Esophagus squamous epithelium (tissue), 5 donors: ENCODE results near the gene SHC1. TPM values are rescaled to one million over a fixed set of nuclear protein-coding genes. Genes with fewer than 3 reads are reported as not detected.

Experiments used
- DNase-seq: peaks from one replicate; lab custom pipeline; 2025; lab: John Stamatoyannopoulos, UW
- H3K27ac ChIP-seq, 4 donors: fragments of 200-600 bp; sonication (generic); one replicate each; pipeline ENCODE4 v1.5.1; 2016 to 2019; ENCODE audit warnings: mild to moderate bottlenecking in 1 of 4
- H3K27me3 ChIP-seq, 4 donors: fragments of 200-600 bp; sonication (generic); 1 replicate in 3 of 4; 2 replicates in 1 of 4; pipeline versions ENCODE4 v1.5.1 to v1.6.0; 2017 to 2021; ENCODE audit warnings: antibody characterized with exemption in 1 of 4
- H3K36me3 ChIP-seq, 3 donors: fragments of 200-600 bp; sonication (generic); one replicate each; pipeline ENCODE4 v1.5.1; 2016 to 2019
- H3K4me1 ChIP-seq, 3 donors: fragments of 200-600 bp; sonication (generic); one replicate each; pipeline ENCODE4 v1.5.1; 2017 to 2019
- H3K4me3 ChIP-seq, 4 donors: fragments of 200-600 bp; sonication (generic); 1 replicate in 3 of 4; 2 replicates in 1 of 4; pipeline ENCODE4 v1.5.1; 2016 to 2019; ENCODE audit warnings: mild to moderate bottlenecking in 2 of 4, moderate library complexity in 1 of 4
- H3K9me3 ChIP-seq, 3 donors: fragments of 200-600 bp; sonication (generic); one replicate each; pipeline ENCODE4 v1.5.1; 2016 to 2019
- CTCF ChIP-seq, 6 experiments: fragments of 450-650 bp in 4 of 6; fragments of 200-600 bp in 2 of 6; sonication (generic) in 2 of 6; IDR thresholded peaks; one replicate each; pipeline ENCODE4 v1.5.1; 2016 to 2019; ENCODE audit warnings: antibody characterized with exemption in 6 of 6, mild to moderate bottlenecking in 4 of 6, moderate library complexity in 4 of 6
- POLR2A ChIP-seq, 4 donors: fragments of 450-650 bp; IDR thresholded peaks; one replicate each; pipeline ENCODE4 v1.6.1; 2017; ENCODE audit warnings: antibody characterized with exemption in 4 of 4, mild to moderate bottlenecking in 4 of 4, moderate library complexity in 3 of 4
- WGBS, 2 donors: methylation state at CpG; one replicate each; pipeline ENCODE4 v1.1.5; 2018; 5-methylcytosine and 5-hydroxymethylcytosine counted together
- intact Hi-C: fragments of 100-400 bp; cut with DNase I; formaldehyde crosslinking; loops from one replicate; pipeline ENCODE4 v1.15.0; 2022
- total RNA-seq, 4 donors: library from RNA; depleted of rRNA; stranded (reverse); fragments of >200 nt; gene quantifications; one replicate each; pipeline ENCODE4 v1.1.0, GENCODE V29; 2016
- donor health status: DM: yes; HTN: yes; CAD: no.

SHC1 gene
- total RNA-seq, 4 donors from 2014 or later, result 37.6 to 80.9 (median 65.8) TPM

- Histone ChIP-seq H3K9me3 (no peaks in the 10 kb centered on the region), H3K27me3 (no peaks in the 10 kb centered on the region), H3K4me1 (peaks cover 47 to 69% (median 55%) of the 10 kb centered on the region in 3 donors), H3K27ac (peak overlapping the region; percentile 97 to 99 (median 98)), H3K4me3 (peak overlapping the region; percentile 77 to 96 (median 86)), H3K36me3 (peaks cover 0 to 12% (median 0%) of the 10 kb centered on the region in 3 donors)
- TF ChIP-seq POLR2A (IDR thresholded peaks at IDR 0.05) (no peak), CTCF (IDR thresholded peaks at IDR 0.05) (no peak)
- intact Hi-C loops, result no loop called here
- WGBS, 2 donors, result 10 to 30% methylated on average over 2 to 4 of the region's 5 CpGs
- no peak for DNase-seq
These were observed 34.0 kb upstream of the SHC1 start for GRCh38 chr1:155004352-155005075.

- Histone ChIP-seq H3K4me1 (peaks cover 52 to 69% (median 57%) of the 10 kb centered on the region in 3 donors), H3K9me3 (no peaks in the 10 kb centered on the region), H3K36me3 (peaks cover 0 to 7% (median 0%) of the 10 kb centered on the region in 3 donors), H3K27ac (peak overlapping the region; percentile 97 to 99 (median 98)), H3K27me3 (no peaks in the 10 kb centered on the region), H3K4me3 (peak overlapping the region; percentile 77 to 96 (median 86))
- DNase-seq, result no peak
- intact Hi-C loops, result no loop called here
- WGBS, 2 donors, result 5% methylated on average over 3 of the region's 34 CpGs; no CpG with 5 or more reads in 1 of the 2 donors
- TF ChIP-seq CTCF (IDR thresholded peaks at IDR 0.05), result no peak
- TF ChIP-seq POLR2A (IDR thresholded peaks at IDR 0.05), result peak in 1 of 4 donors; percentile 15
These were observed 33.3 kb upstream of the SHC1 start for GRCh38 chr1:155003766-155004351.

DNA sequence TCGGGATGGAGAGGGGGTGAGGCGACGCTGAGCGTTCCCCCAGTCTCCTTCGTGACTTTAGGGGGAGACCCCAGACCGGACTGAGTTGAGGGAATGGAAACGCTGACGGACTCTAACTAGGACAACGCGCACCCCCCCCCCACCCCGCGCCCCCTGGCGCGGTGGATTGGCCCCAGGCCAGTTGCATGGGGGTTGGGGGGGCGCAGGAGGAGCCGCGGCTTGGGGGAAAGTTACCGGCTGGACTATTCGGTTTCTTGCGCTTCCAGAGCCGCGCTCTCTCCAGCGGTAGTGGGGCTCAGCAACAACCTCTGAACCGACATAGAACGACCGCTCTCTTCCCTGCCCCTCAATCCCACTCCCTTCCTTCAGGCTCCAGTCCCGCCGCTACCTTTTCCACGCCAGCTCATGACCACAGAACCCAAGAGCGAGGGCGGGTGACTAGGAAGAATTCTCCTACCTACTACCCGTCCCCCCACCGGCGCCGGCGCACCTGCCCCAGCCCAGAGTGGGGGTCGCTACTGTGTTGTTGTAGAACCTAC, 32.7 kb upstream of the SHC1 start:
- peaks cover 54 to 69% (median 61%) of the 10 kb centered on the region in 3 donors for H3K4me1 ChIP-seq
- WGBS, 2 donors, result 0 to 1% methylated on average over 14 to 19 of the region's 37 CpGs
- intact Hi-C loops, result no loop called here
- DNase-seq, result no peak
- H3K9me3 ChIP-seq, result no peaks in the 10 kb centered on the region
- H3K36me3 ChIP-seq, result peaks cover 0 to 7% (median 0%) of the 10 kb centered on the region in 3 donors
- peak overlapping the region; percentile 97 to 99 (median 98) for H3K27ac ChIP-seq
- H3K27me3 ChIP-seq, result no peaks in the 10 kb centered on the region
- H3K4me3 ChIP-seq, result peak overlapping the region; percentile 77 to 96 (median 86)
- no peak for TF ChIP-seq CTCF (IDR thresholded peaks at IDR 0.05)
- TF ChIP-seq POLR2A (IDR thresholded peaks at IDR 0.05), result no peak

DNA sequence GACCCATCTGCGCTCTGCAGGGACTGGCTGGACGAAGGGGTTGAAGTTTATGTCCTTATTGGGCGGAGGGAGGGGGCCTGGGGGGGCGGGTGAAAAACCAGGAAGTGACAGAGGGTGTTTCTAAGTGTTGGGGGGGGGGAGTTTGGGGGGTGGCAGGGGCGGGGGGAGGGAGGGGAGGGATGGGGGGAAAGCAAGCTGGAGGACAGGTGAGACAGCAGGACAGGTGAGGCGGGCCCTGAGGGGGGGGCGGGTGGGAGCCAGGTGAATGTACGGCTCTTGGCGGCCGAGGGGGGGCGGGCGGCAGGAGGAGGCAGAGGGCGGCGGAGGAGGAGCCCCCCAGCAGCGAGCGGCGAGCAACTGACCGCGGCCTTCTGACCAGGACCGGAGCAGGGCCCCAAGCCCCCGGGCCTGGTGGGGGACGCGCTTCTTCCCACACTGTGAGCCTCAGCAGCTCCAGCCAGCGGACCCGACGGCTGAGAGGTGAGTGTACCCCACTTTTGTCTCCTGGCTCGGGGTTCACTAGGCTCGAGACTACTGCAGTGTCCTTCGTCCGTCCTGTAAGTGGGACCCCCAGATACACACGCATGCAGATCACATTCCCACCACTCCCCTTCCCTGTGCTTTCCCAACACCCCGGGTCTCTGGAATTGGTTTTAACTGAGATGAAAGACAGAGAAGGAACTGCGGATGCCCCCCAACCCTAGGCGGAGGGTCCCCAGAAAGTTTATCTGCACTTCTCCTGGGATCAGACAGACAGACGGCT, 32.1 kb upstream of the SHC1 start, which contains the start of gene ZBTB7B:
Gene ZBTB7B, plus strand, starts transcription at position 339 of the 763 bp plus-strand sequence. CDS start 11,859 bp downstream, outside the sequence.
- peak within 1 kb of the TSS; percentile 77 to 96 (median 86) for H3K4me3 ChIP-seq
- peaks cover 0 to 7% (median 0%) of the 10 kb centered on the region in 3 donors for H3K36me3 ChIP-seq
- H3K4me1 ChIP-seq, result peaks cover 51 to 69% (median 61%) of the 10 kb centered on the region in 3 donors
- H3K9me3 ChIP-seq, result no peaks in the 10 kb centered on the region
- intact Hi-C loops, result no loop called here
- peak within 1 kb of the TSS; percentile 97 to 99 (median 98) for H3K27ac ChIP-seq
- DNase-seq, result no peak
- H3K27me3 ChIP-seq, result no peaks in the 10 kb centered on the region
- peak in 1 of 4 donors; percentile 36 for TF ChIP-seq POLR2A (IDR thresholded peaks at IDR 0.05)
- peak in 1 of 6 experiments; percentile 5 for TF ChIP-seq CTCF (IDR thresholded peaks at IDR 0.05)
- WGBS, 2 donors, result 0% methylated on average over 6 to 11 of the region's 35 CpGs
